Measurements from ENCODE around the gene PGA5.
"Not testable (repeated sequence)": the region's sequence is repeated elsewhere in the genome, so short reads cannot be mapped to it uniquely, and the experiment has no call there.

Gene PGA5

DNA sequence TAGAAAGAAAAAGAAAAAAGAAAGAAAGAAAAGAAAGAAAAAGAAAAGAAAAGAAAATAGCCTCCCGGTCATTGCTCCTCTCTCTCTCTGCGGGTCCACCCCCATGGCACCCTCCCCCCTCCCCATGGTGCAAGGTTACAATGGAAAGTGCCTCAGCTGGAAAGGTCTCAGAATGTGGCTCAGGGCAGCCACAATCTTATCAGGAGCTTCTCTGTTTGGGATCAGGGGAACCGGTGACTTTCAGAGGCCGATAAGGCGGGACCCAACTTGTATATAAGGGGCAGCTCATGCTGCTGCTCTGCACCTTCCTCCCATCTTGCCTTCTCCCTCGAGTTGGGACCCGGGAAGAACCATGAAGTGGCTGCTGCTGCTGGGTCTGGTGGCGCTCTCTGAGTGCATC, at the start of gene PGA5:
Gene PGA5 (plus strand): TSS at position 301 of the 400 bp plus-strand sequence. CDS start 52 bp downstream, at position 353.
- not testable (repeated sequence) for DNase-seq (ENCODE audit: low read depth); H3K4me3 ChIP-seq (ENCODE audit: low read depth, low read length)

DNA sequence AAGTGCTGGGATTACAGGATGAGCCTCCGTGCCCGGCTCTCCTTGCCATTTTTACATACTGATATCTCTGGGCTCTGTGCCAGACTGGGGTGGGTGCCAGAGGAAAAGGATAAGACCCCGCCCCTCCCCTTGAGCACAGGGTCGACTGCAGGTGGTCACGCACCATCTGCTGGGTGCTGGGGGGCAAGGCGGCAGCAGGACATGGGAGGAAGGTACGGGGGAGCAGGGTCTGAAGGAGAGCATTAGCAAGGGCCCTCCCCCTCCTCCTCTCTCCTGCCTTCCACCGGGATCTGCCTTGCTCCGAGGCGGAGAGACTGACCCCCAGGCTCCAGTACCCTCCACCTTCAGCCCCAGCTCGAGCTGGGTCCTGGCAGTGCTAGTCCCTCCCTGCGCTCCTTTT, 47.4 kb upstream of the PGA5 start:
- DNase-seq (ENCODE audit: low read depth) = no peak
- TF ChIP-seq CTCF (conservative IDR thresholded peaks at IDR 0.05; ENCODE audit: low read depth, low read length) = no peak
- no peak overlapping the region for H3K4me3 ChIP-seq (ENCODE audit: low read depth, low read length)

DNA sequence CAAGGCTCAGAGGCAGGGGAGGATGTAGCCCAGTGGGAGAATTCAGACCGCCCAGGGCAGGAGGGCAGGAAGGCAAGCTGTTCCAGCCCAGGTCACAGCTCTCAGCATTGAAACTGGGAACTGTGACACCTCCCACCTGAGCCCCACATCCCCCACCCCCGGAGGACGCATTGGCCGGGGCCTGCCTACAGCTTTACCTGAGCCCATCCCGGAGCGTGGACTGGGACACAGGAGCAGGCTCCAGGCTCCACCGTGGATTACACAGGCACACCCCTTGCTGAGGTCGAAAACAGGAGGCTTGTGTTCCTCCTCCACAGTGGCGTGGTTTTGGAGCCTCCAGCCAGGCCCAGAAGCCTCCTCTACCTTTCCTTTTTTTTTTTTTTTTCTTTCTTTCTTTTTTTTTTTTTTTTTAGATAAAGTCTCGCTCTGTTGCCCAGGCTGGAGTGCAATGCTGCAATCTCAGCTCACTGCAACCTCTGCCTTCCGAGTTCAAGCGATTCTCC, 46.8 kb upstream of the PGA5 start:
- TF ChIP-seq CTCF (conservative IDR thresholded peaks at IDR 0.05; ENCODE audit: low read depth, low read length) = no peak
- no peak overlapping the region for H3K4me3 ChIP-seq (ENCODE audit: low read depth, low read length)
- no peak for DNase-seq (ENCODE audit: low read depth)

DNA sequence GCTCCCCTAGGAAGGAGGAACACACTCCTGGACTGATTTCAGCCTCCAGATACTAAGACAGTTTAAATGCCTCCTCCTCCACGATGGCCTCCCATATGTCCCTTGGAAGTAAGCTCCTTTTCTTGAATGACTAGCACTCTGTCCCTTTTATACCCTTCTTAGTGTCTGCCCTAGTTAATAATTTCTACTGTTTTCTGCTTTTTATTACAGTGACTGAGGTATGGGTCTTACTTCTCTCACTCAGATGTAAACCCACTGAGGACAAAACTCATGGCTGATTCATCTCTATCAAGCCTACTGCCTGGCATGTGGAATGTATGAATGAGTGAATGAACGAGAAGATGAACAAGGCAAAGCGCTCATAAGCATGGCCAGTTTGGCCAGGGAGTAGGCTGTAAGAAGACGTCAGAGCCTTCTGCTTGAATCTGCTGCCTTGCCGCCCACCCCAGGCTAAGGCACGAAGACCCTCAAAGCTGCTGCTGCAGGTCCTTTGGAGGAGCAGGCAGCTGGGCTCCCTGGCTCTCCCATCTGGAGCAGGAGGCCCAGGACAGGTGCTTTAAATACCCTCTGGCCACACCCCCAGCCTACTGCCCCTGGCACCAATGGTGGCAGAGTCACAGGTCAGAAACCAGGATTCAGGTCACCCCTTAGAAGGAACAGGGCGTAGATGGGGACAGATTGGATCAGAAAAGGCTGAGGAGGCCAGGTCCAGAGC, 45.8 kb upstream of the PGA5 start:
- no peak for TF ChIP-seq CTCF (conservative IDR thresholded peaks at IDR 0.05; ENCODE audit: low read depth, low read length)
- DNase-seq (ENCODE audit: low read depth) = no peak
- H3K4me3 ChIP-seq (ENCODE audit: low read depth, low read length) = no peak overlapping the region

- no peak overlapping the region for H3K4me3 ChIP-seq (ENCODE audit: low read depth, low read length)
- no peak for TF ChIP-seq CTCF (conservative IDR thresholded peaks at IDR 0.05; ENCODE audit: low read depth, low read length)
Observed at GRCh38 chr11:61195719-61196118, 45.3 kb upstream of the PGA5 start.

GRCh38 chr11:61198361-61198760, 42.6 kb upstream of the PGA5 start:
- no peak for DNase-seq (ENCODE audit: low read depth)
- H3K4me3 ChIP-seq (ENCODE audit: low read depth, low read length) = no peak overlapping the region
- no peak for TF ChIP-seq CTCF (conservative IDR thresholded peaks at IDR 0.05; ENCODE audit: low read depth, low read length)

More at GRCh38 chr11:61195719-61196118, 45.3 kb upstream of the PGA5 start:
- DNase-seq (ENCODE audit: low read depth) = no peak

GRCh38 chr11:61198948-61199523, 41.9 kb upstream of the PGA5 start:
- no peak overlapping the region for H3K4me3 ChIP-seq (ENCODE audit: low read depth, low read length)
- no peak for DNase-seq (ENCODE audit: low read depth)
- TF ChIP-seq CTCF (conservative IDR thresholded peaks at IDR 0.05; ENCODE audit: low read depth, low read length) = no peak

Measured in choroid plexus epithelial cell (primary cell).